Caki2 (cell line): ENCODE results near the gene DAB2. TPM values are rescaled to one million over a fixed set of nuclear protein-coding genes. Genes with fewer than 3 reads are reported as not detected.
A peak's percentile ranks its signal among the peaks of the same experiment; 100 is the strongest.

ENCODE experiments used
- DNase-seq: peaks from one replicate; pipeline ENCODE4 v3.0.0-alpha.2; 2015; ENCODE audit warnings: low read depth
- in situ Hi-C: cut with HindIII; loops from 2 replicates; pipeline ENCODE4 v1.10.0; 2016; ENCODE audit warnings: low sequenced_read_pairs, low pct_unique_long_range_greater_than_20kb, mixed read lengths
- total RNA-seq: library from RNA; depleted of rRNA; stranded (reverse); fragments of >200 nt; shearing (Covaris generic); gene quantifications from 2 replicates; pipeline ENCODE4 v1.2.3, GENCODE V29; 2014; ENCODE audit warnings: low replicate concordance

DAB2 gene
- total RNA-seq, 1 experiment from 2014 or later = 0.68 TPM

GRCh38 chr5:39400713-39401578, 23.8 kb downstream of the DAB2 start:
- DNase-seq = peak; percentile 18
- in situ Hi-C loops = no loop called here

GRCh38 chr5:39399135-39400036, 25.4 kb downstream of the DAB2 start:
- in situ Hi-C loops = loop anchor here (25.0 kb wide), 1 partner anchor 138 kb away; no protein-coding TSS in a partner anchor

DNA sequence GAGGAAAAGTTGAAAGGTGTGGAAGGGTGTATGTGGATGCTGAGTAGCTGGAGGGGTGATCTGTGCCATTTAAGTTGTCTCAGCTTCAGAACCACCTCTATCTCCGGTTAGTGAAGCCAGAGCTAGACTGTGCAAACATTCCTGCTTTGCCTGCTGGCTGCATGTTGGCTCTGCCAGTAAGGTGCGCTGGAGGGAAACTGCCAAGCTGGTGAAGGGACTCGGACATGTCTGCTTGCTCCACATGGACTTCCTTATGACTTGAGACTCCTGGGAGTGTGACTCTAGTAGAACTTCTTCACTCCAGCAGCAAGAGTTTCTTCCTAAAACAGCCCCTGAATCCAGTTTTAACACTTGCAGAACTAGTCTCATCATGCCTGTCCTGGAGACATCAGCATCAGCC, 27.9 kb downstream of the DAB2 start:
- no peak for DNase-seq
- in situ Hi-C loops = loop anchor here (25.0 kb wide), 1 partner anchor 140 kb away; no protein-coding TSS in a partner anchor

More at GRCh38 chr5:39399135-39400036, 25.4 kb downstream of the DAB2 start:
- DNase-seq = peak; percentile 83

- in situ Hi-C loops = loop anchor here (25.0 kb wide), 1 partner anchor 142 kb away; no protein-coding TSS in a partner anchor
- no peak for DNase-seq
Measured at GRCh38 chr5:39395521-39395920, 29.3 kb downstream of the DAB2 start.

DNA sequence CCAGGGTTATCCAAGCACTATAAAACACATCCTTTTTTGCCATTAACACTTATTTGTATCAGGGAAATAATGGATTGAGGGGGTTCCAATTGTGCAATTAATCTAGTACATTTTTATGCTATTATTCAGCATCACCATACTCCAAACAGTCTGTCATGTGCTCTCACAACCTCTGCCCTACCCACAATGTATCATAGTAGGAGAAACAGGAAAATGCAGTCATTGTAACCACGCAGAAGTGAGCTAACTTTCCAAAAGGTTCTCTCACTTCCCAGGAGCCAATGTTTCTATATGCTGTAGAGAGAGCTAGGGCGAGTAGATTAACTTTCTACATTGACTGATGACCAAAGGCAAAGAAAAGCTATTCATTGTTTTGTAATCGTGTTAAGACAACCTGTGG, 29.8 kb downstream of the DAB2 start:
- no peak for DNase-seq
- in situ Hi-C loops = loop anchor here (25.0 kb wide), 1 partner anchor 142 kb away; no protein-coding TSS in a partner anchor

DNA sequence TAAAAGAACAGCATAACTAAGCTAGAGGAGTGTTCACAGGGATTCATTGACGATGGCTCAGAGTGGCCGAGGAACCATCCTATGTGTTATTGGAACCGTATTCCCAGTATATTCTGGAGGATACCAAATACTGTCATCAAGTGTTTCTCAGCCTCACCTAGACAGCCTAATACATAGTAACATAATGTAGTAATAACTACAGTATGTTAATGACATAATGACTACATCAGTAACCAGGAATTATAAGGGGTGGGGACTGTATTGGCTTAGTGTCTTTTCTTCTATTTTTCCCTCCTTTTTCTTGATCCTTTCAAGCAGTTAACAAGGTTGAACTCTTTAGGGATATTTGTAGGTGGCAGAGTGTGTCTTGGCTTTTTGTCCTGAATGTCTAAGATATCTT, 33.8 kb downstream of the DAB2 start:
- in situ Hi-C loops = loop anchor here (25.0 kb wide), 1 partner anchor 146 kb away; no protein-coding TSS in a partner anchor
- no peak for DNase-seq

DNA sequence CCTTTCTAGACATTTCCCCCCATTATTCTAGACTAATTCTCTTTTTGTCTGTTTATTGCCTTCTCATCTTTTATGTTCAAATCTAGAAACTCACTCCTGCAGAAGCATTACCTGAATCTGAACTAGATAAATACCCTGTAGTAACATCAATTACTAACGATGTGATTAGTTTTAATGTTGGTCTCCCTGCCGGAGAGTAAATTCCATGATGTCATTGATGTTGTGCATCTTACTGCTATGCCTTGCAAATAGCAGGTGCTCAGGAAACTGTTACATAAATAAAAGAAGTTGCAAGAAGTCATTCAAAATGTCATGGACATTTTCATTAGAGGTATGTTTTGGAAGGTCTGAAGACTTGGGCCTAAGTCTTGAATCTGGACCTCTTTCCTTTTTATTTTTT, 37.5 kb downstream of the DAB2 start:
- in situ Hi-C loops = loop anchor here (25.0 kb wide), 1 partner anchor 150 kb away; no protein-coding TSS in a partner anchor
- no peak for DNase-seq

- no peak for DNase-seq
- in situ Hi-C loops = loop anchor here (25.0 kb wide), 1 partner anchor 153 kb away; no protein-coding TSS in a partner anchor
Measured at GRCh38 chr5:39384271-39384670, 40.5 kb downstream of the DAB2 start.

- DNase-seq = no peak
- in situ Hi-C loops = loop anchor here (25.0 kb wide), 1 partner anchor 156 kb away; no protein-coding TSS in a partner anchor
Measured at GRCh38 chr5:39381376-39381775, 43.4 kb downstream of the DAB2 start.

- DNase-seq = no peak
- in situ Hi-C loops = loop anchor here (25.0 kb wide), 1 partner anchor 158 kb away; no protein-coding TSS in a partner anchor
Measured at GRCh38 chr5:39379693-39380092, 45.1 kb downstream of the DAB2 start.

DNA sequence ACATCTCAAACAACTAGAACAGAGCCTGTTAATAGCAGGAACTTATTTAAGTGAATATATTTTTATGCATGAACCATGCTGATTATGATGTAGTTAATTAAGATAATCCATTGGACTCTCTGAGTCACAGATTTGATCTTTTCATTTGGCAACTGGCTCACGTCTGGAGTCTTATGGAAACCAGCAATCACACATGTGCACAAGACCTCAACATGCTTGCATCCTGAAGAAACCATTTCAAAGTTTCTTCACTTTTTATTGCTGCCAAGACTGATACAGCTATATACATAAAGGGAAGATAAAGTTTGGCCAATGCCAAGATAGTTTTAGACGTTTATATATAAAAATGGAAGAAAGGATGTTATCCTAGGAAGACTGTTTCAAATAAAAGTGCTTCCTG, 47.2 kb downstream of the DAB2 start:
- DNase-seq = no peak
- in situ Hi-C loops = loop anchor here (25.0 kb wide), 1 partner anchor 160 kb away; no protein-coding TSS in a partner anchor

DNA sequence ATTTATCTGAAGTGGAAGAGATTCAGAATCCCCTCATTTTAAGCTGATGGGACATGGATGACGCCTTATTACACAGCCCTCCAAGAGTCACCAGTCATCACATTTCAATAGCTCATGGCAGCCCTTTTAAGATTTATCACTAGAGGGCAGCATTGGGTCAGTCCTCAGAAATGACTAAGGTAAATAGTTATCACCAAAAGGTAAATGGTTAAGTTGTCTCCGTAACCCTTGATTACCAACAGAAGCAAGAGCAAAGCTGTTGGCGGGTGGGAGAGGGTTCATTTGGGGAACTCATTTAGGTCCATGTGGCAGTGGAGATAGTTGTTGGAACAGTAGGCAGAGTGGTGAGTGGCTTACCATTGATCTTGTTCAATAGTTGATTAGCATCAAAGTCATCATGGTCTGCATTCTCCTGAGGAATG, 48.5 kb downstream of the DAB2 start:
- DNase-seq = peak; percentile 54
- in situ Hi-C loops = loop anchor here (25.0 kb wide), 1 partner anchor 161 kb away; no protein-coding TSS in a partner anchor

- in situ Hi-C loops = no loop called here
- DNase-seq = peak; percentile 6
Measured at GRCh38 chr5:39373791-39374190, 51.0 kb downstream of the DAB2 start.

DNA sequence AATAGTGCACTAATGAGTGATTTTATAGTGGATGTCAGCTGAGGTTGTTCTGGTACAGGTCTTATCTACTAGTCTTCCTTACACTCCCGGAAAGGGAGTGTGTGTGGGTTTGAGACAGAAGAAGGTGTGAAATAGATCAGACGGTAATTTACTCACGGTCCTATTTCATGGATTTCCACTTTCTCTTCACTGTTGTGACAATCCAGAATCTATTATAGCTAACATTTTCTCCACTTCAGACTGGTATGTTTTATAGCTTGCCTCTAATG, 53.5 kb downstream of the DAB2 start:
- in situ Hi-C loops = no loop called here
- no peak for DNase-seq

DNA sequence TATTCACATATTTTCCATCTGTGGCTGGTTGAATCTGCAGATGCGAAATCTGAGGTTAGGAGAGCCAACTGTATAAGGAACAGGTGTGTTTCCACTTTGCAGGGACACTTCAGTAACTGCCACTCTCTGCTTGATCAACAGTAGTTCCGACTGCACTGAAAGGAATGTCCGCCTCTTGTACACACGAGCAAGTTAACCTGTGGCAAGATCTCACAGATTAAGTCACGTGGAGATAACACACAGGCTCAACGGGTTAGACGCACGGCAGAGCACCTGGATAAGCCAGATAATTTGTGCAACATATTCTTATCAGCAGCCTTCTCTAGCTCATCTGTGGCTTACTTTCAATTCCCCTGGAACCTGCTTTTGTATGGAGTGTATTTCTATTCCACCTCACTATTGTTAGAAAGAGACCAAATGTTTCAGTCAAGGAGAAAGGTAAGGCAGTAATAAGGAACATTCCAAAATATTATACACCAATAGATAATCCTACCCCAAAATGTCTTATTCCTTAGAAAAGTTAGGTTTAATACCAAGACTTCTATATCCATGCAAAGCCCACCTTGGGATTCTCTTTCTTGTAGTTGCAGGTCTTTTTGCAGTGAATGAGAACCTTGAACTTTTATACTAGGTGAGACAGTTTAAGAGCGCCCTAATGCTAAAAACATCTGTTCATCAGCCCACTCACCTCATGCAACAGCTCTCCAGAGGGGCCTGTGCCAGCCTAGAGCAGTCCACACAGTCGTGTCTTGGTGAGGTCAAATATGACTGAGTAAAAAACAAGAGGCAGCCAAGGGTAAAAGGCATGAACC, 54.0 kb downstream of the DAB2 start:
- no peak for DNase-seq
- in situ Hi-C loops = no loop called here

DNA sequence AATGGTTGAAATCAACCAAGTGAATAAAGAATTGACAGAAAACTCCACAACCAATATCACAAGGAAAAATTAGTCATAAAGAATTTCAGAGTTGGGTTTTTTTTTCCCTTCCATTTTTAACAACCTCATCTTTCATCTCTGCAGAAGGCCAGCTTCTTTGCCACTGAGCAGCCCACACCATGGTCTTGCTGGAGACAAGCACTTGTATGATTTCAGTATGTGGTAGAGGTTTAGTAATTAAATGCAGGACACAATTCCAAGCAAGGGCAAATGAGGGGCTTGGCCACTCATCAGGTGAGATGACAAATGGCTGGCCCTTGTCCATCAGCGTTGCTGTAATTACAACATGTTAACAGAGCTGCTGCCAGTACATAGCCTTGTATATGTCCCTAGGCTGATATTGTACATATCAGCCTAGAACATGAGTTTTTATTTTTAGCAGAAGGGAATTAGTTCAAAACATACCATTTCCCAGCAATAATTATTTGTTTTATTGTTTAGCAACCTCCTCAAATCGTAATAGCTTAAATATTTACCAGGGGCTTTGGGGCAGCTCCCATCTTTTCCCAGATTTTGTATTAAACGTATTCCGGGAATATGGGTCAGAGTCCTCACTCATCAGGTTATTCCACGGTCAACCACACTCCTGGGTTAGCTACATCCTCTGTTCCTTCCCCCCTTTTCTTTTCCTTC, 55.5 kb downstream of the DAB2 start:
- in situ Hi-C loops = no loop called here
- DNase-seq = no peak

GRCh38 chr5:39368116-39368515, 56.7 kb downstream of the DAB2 start:
- DNase-seq = no peak
- in situ Hi-C loops = no loop called here
